ENCODE data around the gene FHL5. TPM values are rescaled to one million over a fixed set of nuclear protein-coding genes. Genes with fewer than 3 reads are reported as not detected.

Gene FHL5
- total RNA-seq, 3 donors from 2014 or later (not counting 1 experiment from before 2014, with no cell fraction given), result not detected

GRCh38 chr6:96570053-96570452 is 7.1 kb downstream of the FHL5 start:
- H3K9me3 Mint-ChIP-seq, result peaks cover 9 to 18% of the 10 kb centered on the region in 2 donors
- no peak for DNase-seq
- 93% methylated on average over 2 of the region's 2 CpGs for WGBS (ENCODE audit: insufficient coverage)
- H3K36me3 Mint-ChIP-seq, result peaks cover 23% of the 10 kb centered on the region
- H3K27me3 Mint-ChIP-seq (ENCODE audit: low read depth in 2 of 2), result peaks cover 5 to 10% of the 10 kb centered on the region in 2 donors
- no peak for ATAC-seq
- H3K4me3 ChIP-seq (ENCODE audit: low read length), result no peak overlapping the region
- no peaks in the 10 kb centered on the region for H3K4me1 Mint-ChIP-seq
- H3K9me3 ChIP-seq (ENCODE audit: control insufficient read depth, insufficient read depth, low read length), result peaks cover 13% of the 10 kb centered on the region
- no peak overlapping the region for H3K27ac Mint-ChIP-seq
- intact Hi-C loops (cut with micrococcal nuclease), result no loop called here
- no peak overlapping the region for H3K4me3 Mint-ChIP-seq
- H3K4me1 ChIP-seq (ENCODE audit: control insufficient read depth, insufficient read depth, low read length), result no peaks in the 10 kb centered on the region
- H3K27ac ChIP-seq (ENCODE audit: low read length), result no peak overlapping the region
- TF ChIP-seq CTCF (IDR thresholded peaks at IDR 0.05), result no peak
- H3K27me3 ChIP-seq (ENCODE audit: control insufficient read depth, insufficient read depth, low read length), result no peaks in the 10 kb centered on the region
- H3K36me3 ChIP-seq (ENCODE audit: control insufficient read depth, insufficient read depth, low read length), result no peaks in the 10 kb centered on the region

GRCh38 chr6:96571551-96571950 is 8.6 kb downstream of the FHL5 start:
- DNase-seq, result no peak
- peaks cover 7 to 18% of the 10 kb centered on the region in 2 donors for H3K9me3 Mint-ChIP-seq
- intact Hi-C loops (cut with micrococcal nuclease), result no loop called here
- H3K27me3 ChIP-seq (ENCODE audit: control insufficient read depth, insufficient read depth, low read length), result no peaks in the 10 kb centered on the region
- no peaks in the 10 kb centered on the region for H3K4me1 ChIP-seq (ENCODE audit: control insufficient read depth, insufficient read depth, low read length)
- no peak overlapping the region for H3K4me3 Mint-ChIP-seq
- H3K27me3 Mint-ChIP-seq (ENCODE audit: low read depth in 2 of 2), result peaks cover 5 to 9% of the 10 kb centered on the region in 2 donors
- H3K36me3 ChIP-seq (ENCODE audit: control insufficient read depth, insufficient read depth, low read length), result no peaks in the 10 kb centered on the region
- H3K27ac ChIP-seq (ENCODE audit: low read length), result no peak overlapping the region
- H3K9me3 ChIP-seq (ENCODE audit: control insufficient read depth, insufficient read depth, low read length), result peaks cover 13% of the 10 kb centered on the region
- no peaks in the 10 kb centered on the region for H3K4me1 Mint-ChIP-seq
- peaks cover 23% of the 10 kb centered on the region for H3K36me3 Mint-ChIP-seq
- H3K4me3 ChIP-seq (ENCODE audit: low read length), result no peak overlapping the region
- no peak for TF ChIP-seq CTCF (IDR thresholded peaks at IDR 0.05)
- peak in 1 of 3 donors; percentile 14 for ATAC-seq
- no peak overlapping the region for H3K27ac Mint-ChIP-seq

GRCh38 chr6:96575359-96575758 is 12.4 kb downstream of the FHL5 start:
- Mint-ChIP-seq H3K9me3 (peaks cover 2 to 6% of the 10 kb centered on the region in 2 donors), H3K4me1 (no peaks in the 10 kb centered on the region), H3K27me3 (ENCODE audit: low read depth in 2 of 2) (peaks cover 0 to 2% of the 10 kb centered on the region in 2 donors), H3K36me3 (peaks cover 9% of the 10 kb centered on the region), H3K4me3 (no peak overlapping the region), H3K27ac (no peak overlapping the region)
- Histone ChIP-seq H3K9me3 (ENCODE audit: control insufficient read depth, insufficient read depth, low read length) (peaks cover 13% of the 10 kb centered on the region), H3K36me3 (ENCODE audit: control insufficient read depth, insufficient read depth, low read length) (no peaks in the 10 kb centered on the region), H3K27me3 (ENCODE audit: control insufficient read depth, insufficient read depth, low read length) (no peaks in the 10 kb centered on the region), H3K27ac (ENCODE audit: low read length) (no peak overlapping the region), H3K4me1 (ENCODE audit: control insufficient read depth, insufficient read depth, low read length) (no peaks in the 10 kb centered on the region), H3K4me3 (ENCODE audit: low read length) (no peak overlapping the region)
- DNase-seq, result no peak
- TF ChIP-seq CTCF (IDR thresholded peaks at IDR 0.05), result no peak
- intact Hi-C loops (cut with micrococcal nuclease), result no loop called here
- no peak for ATAC-seq
- WGBS (ENCODE audit: insufficient coverage), result 90% methylated on average over 3 of the region's 3 CpGs

- Histone ChIP-seq H3K27me3 (ENCODE audit: control insufficient read depth, insufficient read depth, low read length) (no peaks in the 10 kb centered on the region), H3K9me3 (ENCODE audit: control insufficient read depth, insufficient read depth, low read length) (peaks cover 10% of the 10 kb centered on the region), H3K4me3 (ENCODE audit: low read length) (no peak overlapping the region), H3K27ac (ENCODE audit: low read length) (no peak overlapping the region), H3K36me3 (ENCODE audit: control insufficient read depth, insufficient read depth, low read length) (no peaks in the 10 kb centered on the region), H3K4me1 (ENCODE audit: control insufficient read depth, insufficient read depth, low read length) (no peaks in the 10 kb centered on the region)
- peaks cover under 1% of the 10 kb centered on the region for H3K36me3 Mint-ChIP-seq
- no peaks in the 10 kb centered on the region for H3K4me1 Mint-ChIP-seq
- H3K4me3 Mint-ChIP-seq, result no peak overlapping the region
- ATAC-seq (no peak), DNase-seq (no peak)
- intact Hi-C loops (cut with micrococcal nuclease), result no loop called here
- no peak for TF ChIP-seq CTCF (IDR thresholded peaks at IDR 0.05)
- no peaks in the 10 kb centered on the region for H3K9me3 Mint-ChIP-seq
- H3K27ac Mint-ChIP-seq, result no peak overlapping the region
- peaks cover 0 to 2% of the 10 kb centered on the region in 2 donors for H3K27me3 Mint-ChIP-seq (ENCODE audit: low read depth in 2 of 2)
- WGBS (ENCODE audit: insufficient coverage), result 71% methylated on average over 4 of the region's 4 CpGs
Measured at GRCh38 chr6:96576221-96576620, 13.3 kb downstream of the FHL5 start.

All from natural killer cell (primary cell).